ENCODE measurements around the gene FGGY.

FGGY gene

GRCh38 chr1:59692591-59692990, 395.7 kb downstream of the FGGY start:
- peak; percentile 48 for DNase-seq (ENCODE audit: low read depth)
- no peak for TF ChIP-seq CTCF (IDR thresholded peaks at IDR 0.05; ENCODE audit: low read depth, low read length, missing control alignments)
- in situ Hi-C loops (cut with HindIII; ENCODE audit: low sequenced_read_pairs) = no loop called here
- no peak overlapping the region for H3K4me3 ChIP-seq (ENCODE audit: low read depth, low read length)

- in situ Hi-C loops (cut with HindIII; ENCODE audit: low sequenced_read_pairs) = no loop called here
- DNase-seq (ENCODE audit: low read depth) = no peak
- H3K4me3 ChIP-seq (ENCODE audit: low read depth, low read length) = no peak overlapping the region
- TF ChIP-seq CTCF (IDR thresholded peaks at IDR 0.05; ENCODE audit: low read depth, low read length, missing control alignments) = no peak
These were observed 396.5 kb downstream of the FGGY start for GRCh38 chr1:59693406-59693805.

GRCh38 chr1:59695252-59695651, 398.4 kb downstream of the FGGY start:
- no peak for TF ChIP-seq CTCF (IDR thresholded peaks at IDR 0.05; ENCODE audit: low read depth, low read length, missing control alignments)
- no peak for DNase-seq (ENCODE audit: low read depth)
- in situ Hi-C loops (cut with HindIII; ENCODE audit: low sequenced_read_pairs) = no loop called here
- no peak overlapping the region for H3K4me3 ChIP-seq (ENCODE audit: low read depth, low read length)

- DNase-seq (ENCODE audit: low read depth) = no peak
- in situ Hi-C loops (cut with HindIII; ENCODE audit: low sequenced_read_pairs) = no loop called here
- TF ChIP-seq CTCF (IDR thresholded peaks at IDR 0.05; ENCODE audit: low read depth, low read length, missing control alignments) = no peak
- H3K4me3 ChIP-seq (ENCODE audit: low read depth, low read length) = no peak overlapping the region
These were observed 399.7 kb downstream of the FGGY start for GRCh38 chr1:59696421-59697115.

GRCh38 chr1:59697150-59697800, 400.4 kb downstream of the FGGY start:
- DNase-seq (ENCODE audit: low read depth) = no peak
- TF ChIP-seq CTCF (IDR thresholded peaks at IDR 0.05; ENCODE audit: low read depth, low read length, missing control alignments) = no peak
- in situ Hi-C loops (cut with HindIII; ENCODE audit: low sequenced_read_pairs) = no loop called here
- no peak overlapping the region for H3K4me3 ChIP-seq (ENCODE audit: low read depth, low read length)

GRCh38 chr1:59698386-59698785, 401.5 kb downstream of the FGGY start:
- H3K4me3 ChIP-seq (ENCODE audit: low read depth, low read length) = no peak overlapping the region
- in situ Hi-C loops (cut with HindIII; ENCODE audit: low sequenced_read_pairs) = no loop called here
- TF ChIP-seq CTCF (IDR thresholded peaks at IDR 0.05; ENCODE audit: low read depth, low read length, missing control alignments) = no peak
- DNase-seq (ENCODE audit: low read depth) = no peak
